Stimulated activated effector memory CD8-positive, alpha-beta T cell treated with anti-CD3 and anti-CD28 coated beads, Interleukin-12 subunit alpha, Interleukin-12 subunit beta, amount 100 ng/mL, for 72 hours (primary cell): ENCODE data around the gene PAEP.

ENCODE experiments used
- ATAC-seq: fragments of 150-1000 bp; cut with Tn5 transposase; 2 replicates; pipeline ENCODE4 v1.10.0; 2021
- DNase-seq, 2 donors: peaks; one replicate each; pipeline ENCODE4 v3.0.0; 2021 to 2022; ENCODE audit warnings: low spot score in 2 of 2
- H3K27ac Mint-ChIP-seq: one replicate; pipeline ENCODE4 v1.8.0; 2022; ENCODE audit warnings: mild to moderate bottlenecking, mixed read lengths
- H3K36me3 Mint-ChIP-seq: one replicate; pipeline ENCODE4 v1.8.0; 2022; ENCODE audit warnings: mild to moderate bottlenecking, mixed read lengths
- H3K4me1 Mint-ChIP-seq: one replicate; pipeline ENCODE4 v1.8.0; 2022; ENCODE audit warnings: mixed read lengths
- H3K4me3 Mint-ChIP-seq: one replicate; pipeline ENCODE4 v1.8.0; 2022; ENCODE audit warnings: mild to moderate bottlenecking, mixed read lengths
- H3K9me3 Mint-ChIP-seq: one replicate; pipeline ENCODE4 v1.8.0; 2022; ENCODE audit warnings: mixed read lengths

The PAEP gene

GRCh38 chr9:135575995-135576631 lies 14.6 kb downstream of the PAEP start:
- H3K27ac Mint-ChIP-seq, result no peak overlapping the region
- no peak overlapping the region for H3K4me3 Mint-ChIP-seq
- no peak for DNase-seq
- no peaks in the 10 kb centered on the region for H3K9me3 Mint-ChIP-seq
- H3K36me3 Mint-ChIP-seq, result no peaks in the 10 kb centered on the region
- H3K4me1 Mint-ChIP-seq, result no peaks in the 10 kb centered on the region
- ATAC-seq, result no peak

DNA sequence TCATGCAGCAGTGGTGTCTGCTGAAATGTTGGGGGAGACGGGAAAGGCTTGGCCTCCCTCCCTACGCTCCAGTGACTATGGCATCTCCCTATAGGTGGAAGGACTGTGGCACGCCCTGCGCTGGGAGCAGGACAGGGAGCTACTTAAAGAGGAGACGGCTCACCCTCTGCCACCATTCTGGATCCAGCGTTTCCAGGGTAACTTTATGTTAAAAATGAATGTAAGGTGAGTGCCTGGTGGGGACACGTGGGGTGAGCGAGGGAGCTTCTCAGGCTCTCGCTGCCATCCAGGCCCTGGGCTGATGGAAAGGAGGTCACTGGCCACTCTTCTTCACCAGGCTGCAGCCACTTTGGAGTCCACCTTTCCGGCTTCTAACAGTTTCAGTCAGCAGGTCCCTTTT lies 15.7 kb downstream of the PAEP start:
- Mint-ChIP-seq H3K4me1 (no peaks in the 10 kb centered on the region), H3K4me3 (no peak overlapping the region), H3K36me3 (no peaks in the 10 kb centered on the region), H3K9me3 (no peaks in the 10 kb centered on the region), H3K27ac (no peak overlapping the region)
- no peak for DNase-seq
- no peak for ATAC-seq

DNA sequence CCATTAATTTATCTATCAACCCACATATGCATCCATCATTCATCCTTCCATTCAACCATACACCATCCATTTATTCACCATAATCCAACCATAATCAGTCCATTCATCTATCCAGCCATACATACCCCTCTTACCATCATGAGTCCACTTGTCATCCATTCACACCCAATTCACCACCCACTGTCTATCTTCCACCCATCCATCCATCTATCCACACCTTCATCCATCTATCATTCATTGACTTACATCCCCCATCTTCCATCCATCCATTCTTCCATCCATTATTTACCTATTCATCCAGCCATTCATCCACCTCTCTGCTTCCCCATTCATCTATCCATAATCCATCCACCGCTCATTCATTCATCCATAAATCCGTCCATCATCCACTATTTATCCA lies 17.8 kb downstream of the PAEP start:
- ATAC-seq (no peak), DNase-seq (no peak)
- H3K36me3 Mint-ChIP-seq, result no peaks in the 10 kb centered on the region
- H3K4me1 Mint-ChIP-seq, result no peaks in the 10 kb centered on the region
- no peak overlapping the region for H3K4me3 Mint-ChIP-seq
- H3K9me3 Mint-ChIP-seq, result no peaks in the 10 kb centered on the region
- no peak overlapping the region for H3K27ac Mint-ChIP-seq

GRCh38 chr9:135579889-135580660 lies 18.5 kb downstream of the PAEP start:
- no peaks in the 10 kb centered on the region for H3K9me3 Mint-ChIP-seq
- no peaks in the 10 kb centered on the region for H3K4me1 Mint-ChIP-seq
- no peak overlapping the region for H3K4me3 Mint-ChIP-seq
- no peaks in the 10 kb centered on the region for H3K36me3 Mint-ChIP-seq
- DNase-seq (no peak), ATAC-seq (no peak)
- no peak overlapping the region for H3K27ac Mint-ChIP-seq

DNA sequence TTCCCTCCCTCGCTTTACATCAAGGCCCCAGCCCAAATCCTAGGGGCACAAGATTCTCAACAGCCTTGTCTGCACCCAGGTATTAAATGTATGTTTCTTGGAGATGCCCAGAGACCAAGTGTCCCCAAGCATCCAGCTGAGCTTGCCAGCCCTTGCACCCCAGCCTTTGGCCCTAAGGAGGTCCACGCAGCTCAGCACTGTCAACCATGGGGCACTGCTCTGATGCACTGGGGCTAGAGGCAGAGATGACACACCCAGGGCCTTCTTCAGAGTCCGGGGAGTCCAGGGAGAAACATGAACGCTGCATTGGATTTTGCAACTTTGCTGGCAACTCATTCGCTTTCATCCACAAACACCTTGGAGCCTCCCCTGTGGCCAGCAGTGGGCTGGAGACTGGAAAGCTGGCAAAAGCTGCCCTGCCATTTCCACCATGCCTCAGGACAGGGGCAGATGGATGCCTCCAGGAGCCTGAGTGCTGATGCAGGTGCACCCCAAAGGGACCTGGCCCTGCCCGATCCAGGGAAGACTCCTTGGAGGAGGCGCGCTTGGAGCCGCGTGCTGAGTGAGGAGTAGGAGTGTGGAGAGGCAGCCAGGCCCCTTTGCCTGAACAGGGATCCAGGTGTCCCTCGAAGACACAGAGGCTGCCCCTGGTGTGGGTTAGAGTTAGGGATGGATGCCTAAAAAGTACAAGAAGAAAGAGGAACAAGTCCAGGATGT lies 19.3 kb downstream of the PAEP start:
- H3K36me3 Mint-ChIP-seq, result no peaks in the 10 kb centered on the region
- ATAC-seq, result no peak
- H3K4me1 Mint-ChIP-seq, result no peaks in the 10 kb centered on the region
- no peak overlapping the region for H3K27ac Mint-ChIP-seq
- H3K9me3 Mint-ChIP-seq, result no peaks in the 10 kb centered on the region
- no peak overlapping the region for H3K4me3 Mint-ChIP-seq
- DNase-seq, result no peak

DNA sequence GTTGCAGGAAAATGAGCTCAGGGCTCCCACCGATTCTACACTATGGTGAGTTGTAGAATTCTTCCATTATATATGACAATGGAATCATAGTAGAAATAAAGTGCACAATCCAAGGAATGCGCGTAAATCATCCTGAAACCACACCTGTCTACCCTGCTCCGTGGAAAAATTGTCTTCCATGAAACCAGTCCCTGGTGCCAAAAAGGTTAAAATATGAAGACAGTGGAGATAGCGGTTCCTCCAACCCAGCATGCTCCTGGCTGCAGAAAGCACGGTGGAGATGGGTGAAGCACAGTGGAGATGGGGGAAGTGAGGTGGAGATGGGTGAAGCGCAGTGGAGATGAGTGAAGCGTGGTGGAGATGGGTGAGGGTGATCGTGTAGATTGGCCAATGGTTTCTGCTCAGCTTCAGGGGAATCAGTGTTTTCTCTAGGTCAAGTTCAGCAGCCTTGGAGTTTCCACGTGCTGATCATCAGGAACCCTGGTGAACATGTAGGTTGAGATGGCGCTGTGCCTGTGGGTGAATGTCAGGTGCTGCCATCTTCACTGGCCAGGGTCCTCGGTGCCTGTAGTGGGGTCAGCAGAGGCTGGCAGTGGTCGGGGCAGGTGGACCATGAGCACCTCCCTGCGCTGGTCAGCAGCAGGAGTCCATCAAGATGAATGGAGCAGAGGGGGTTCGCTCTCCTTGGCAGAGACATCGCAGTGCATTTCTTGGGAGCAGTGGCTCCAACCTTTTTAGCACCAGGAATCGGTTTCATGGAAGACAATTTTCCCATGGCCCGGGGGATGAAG lies 20.3 kb downstream of the PAEP start:
- no peak overlapping the region for H3K4me3 Mint-ChIP-seq
- no peaks in the 10 kb centered on the region for H3K9me3 Mint-ChIP-seq
- DNase-seq, result no peak
- no peak overlapping the region for H3K27ac Mint-ChIP-seq
- ATAC-seq, result no peak
- no peaks in the 10 kb centered on the region for H3K4me1 Mint-ChIP-seq
- no peaks in the 10 kb centered on the region for H3K36me3 Mint-ChIP-seq

GRCh38 chr9:135582541-135582940 lies 21.0 kb downstream of the PAEP start:
- Mint-ChIP-seq H3K9me3 (no peaks in the 10 kb centered on the region), H3K36me3 (no peaks in the 10 kb centered on the region), H3K27ac (no peak overlapping the region), H3K4me1 (no peaks in the 10 kb centered on the region), H3K4me3 (no peak overlapping the region)
- no peak for DNase-seq
- ATAC-seq, result no peak

DNA sequence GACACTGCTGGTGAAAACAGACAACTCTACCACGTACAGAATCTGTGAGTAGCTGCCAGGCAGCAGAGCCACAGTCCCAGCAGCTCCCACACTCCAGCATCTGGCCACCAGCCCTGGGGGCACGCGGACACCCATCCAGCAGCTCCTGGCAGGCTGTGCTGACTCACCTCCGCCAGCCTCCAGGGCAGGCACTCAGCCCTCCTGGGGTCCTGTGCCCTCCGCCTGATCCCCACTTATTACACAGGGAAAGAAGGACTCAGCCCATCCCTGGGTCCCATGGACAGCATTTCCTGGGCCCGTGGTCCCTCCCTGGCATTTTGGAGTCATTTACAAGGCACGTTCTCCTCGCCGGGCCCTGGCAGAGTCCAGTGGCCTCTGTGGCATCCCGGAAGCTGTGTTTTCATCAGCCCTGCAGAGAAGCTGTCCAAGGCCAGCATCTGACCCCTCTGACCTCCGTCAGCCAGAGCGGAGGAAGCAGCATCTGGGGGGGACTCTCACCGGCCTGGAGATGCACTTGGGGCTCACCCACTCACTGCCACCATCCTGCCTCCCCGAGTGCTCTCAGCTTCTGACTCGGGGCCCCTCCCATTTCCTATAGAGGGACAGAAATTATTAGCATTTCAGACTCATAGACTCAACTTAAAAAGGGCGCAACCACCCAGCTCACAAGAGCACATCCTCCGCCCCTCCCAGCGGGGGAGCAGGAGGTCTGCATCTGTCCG lies 21.6 kb downstream of the PAEP start:
- Mint-ChIP-seq H3K27ac (no peak overlapping the region), H3K9me3 (no peaks in the 10 kb centered on the region), H3K4me1 (no peaks in the 10 kb centered on the region), H3K4me3 (no peak overlapping the region), H3K36me3 (no peaks in the 10 kb centered on the region)
- no peak for DNase-seq
- ATAC-seq, result no peak

DNA sequence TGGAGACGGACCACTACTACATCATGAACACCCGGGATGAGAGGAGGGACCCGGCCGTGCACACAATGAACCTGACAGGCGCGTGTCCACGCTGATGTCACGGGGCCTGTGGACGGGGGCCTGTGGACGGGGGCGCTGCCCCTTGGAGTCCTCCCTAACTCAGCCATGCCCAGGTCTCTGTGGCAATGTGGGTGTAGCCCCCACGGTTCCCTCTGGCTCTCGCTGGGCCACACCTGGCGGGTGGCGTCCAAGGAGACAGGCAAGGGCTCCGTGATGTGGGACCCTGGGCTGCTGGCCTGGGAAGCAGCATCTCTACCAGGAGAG lies 22.1 kb downstream of the PAEP start:
- Mint-ChIP-seq H3K36me3 (no peaks in the 10 kb centered on the region), H3K9me3 (no peaks in the 10 kb centered on the region), H3K27ac (no peak overlapping the region), H3K4me3 (no peak overlapping the region), H3K4me1 (no peaks in the 10 kb centered on the region)
- ATAC-seq (no peak), DNase-seq (no peak)

DNA sequence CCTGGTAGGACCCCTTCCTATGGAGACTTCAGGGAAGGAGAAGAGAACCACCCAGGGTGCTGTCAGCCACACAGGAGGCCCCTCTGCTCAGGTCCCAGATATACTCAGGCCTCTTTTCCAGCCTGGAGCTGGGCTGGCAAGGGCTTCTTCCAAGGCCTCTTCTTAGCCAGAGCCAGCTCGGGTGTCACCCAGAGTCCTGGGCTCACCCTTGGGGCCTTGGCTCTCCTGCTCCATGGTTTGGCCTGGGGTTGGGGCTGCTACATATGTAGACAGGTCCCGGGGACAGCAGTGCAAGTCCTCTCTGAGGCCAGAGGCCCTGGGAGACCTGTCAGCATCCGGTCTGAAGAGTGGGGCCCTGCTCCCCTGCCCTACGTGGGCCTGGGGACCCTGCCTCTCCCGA lies 22.8 kb downstream of the PAEP start:
- Mint-ChIP-seq H3K4me3 (no peak overlapping the region), H3K4me1 (no peaks in the 10 kb centered on the region), H3K9me3 (no peaks in the 10 kb centered on the region), H3K27ac (no peak overlapping the region), H3K36me3 (no peaks in the 10 kb centered on the region)
- no peak for DNase-seq
- ATAC-seq, result no peak

DNA sequence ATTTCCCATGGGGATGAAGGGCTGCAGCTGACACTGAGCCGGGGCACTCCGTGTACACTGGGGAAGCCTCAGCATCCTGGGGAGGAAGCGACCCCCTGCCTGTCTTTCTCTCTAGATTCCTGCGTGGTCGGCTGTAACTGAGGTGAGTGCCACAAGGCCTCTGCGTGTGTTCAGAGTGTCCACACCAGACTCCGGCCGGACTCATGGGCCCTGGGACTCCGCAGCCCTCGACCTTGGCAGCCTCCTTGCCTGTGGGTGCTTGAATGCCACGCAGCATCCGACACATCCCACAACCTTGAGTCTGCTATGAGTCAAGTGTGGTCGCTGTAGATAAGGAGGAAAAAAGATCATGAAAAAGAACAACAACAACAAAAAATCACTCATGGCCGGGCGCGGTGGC lies 23.4 kb downstream of the PAEP start:
- ATAC-seq (no peak), DNase-seq (no peak)
- Mint-ChIP-seq H3K4me3 (no peak overlapping the region), H3K4me1 (no peaks in the 10 kb centered on the region), H3K9me3 (no peaks in the 10 kb centered on the region), H3K27ac (no peak overlapping the region), H3K36me3 (no peaks in the 10 kb centered on the region)

GRCh38 chr9:135586601-135587109 lies 25.1 kb downstream of the PAEP start:
- no peaks in the 10 kb centered on the region for H3K9me3 Mint-ChIP-seq
- ATAC-seq, result no peak
- DNase-seq, result no peak

GRCh38 chr9:135587658-135588057 lies 26.1 kb downstream of the PAEP start:
- Mint-ChIP-seq H3K9me3 (no peaks in the 10 kb centered on the region), H3K36me3 (no peaks in the 10 kb centered on the region), H3K4me1 (no peaks in the 10 kb centered on the region), H3K4me3 (no peak overlapping the region), H3K27ac (no peak overlapping the region)
- ATAC-seq, result no peak
- DNase-seq, result no peak

More at GRCh38 chr9:135586601-135587109, 25.1 kb downstream of the PAEP start:
- Mint-ChIP-seq H3K36me3 (no peaks in the 10 kb centered on the region), H3K4me3 (no peak overlapping the region), H3K27ac (no peak overlapping the region), H3K4me1 (no peaks in the 10 kb centered on the region)

- Mint-ChIP-seq H3K4me1 (no peaks in the 10 kb centered on the region), H3K36me3 (no peaks in the 10 kb centered on the region), H3K27ac (no peak overlapping the region), H3K9me3 (no peaks in the 10 kb centered on the region), H3K4me3 (no peak overlapping the region)
- no peak for DNase-seq
- no peak for ATAC-seq
Observed at GRCh38 chr9:135588371-135588770, 26.8 kb downstream of the PAEP start.
